ENCODE measurements around the gene GTF2F2.

DNA sequence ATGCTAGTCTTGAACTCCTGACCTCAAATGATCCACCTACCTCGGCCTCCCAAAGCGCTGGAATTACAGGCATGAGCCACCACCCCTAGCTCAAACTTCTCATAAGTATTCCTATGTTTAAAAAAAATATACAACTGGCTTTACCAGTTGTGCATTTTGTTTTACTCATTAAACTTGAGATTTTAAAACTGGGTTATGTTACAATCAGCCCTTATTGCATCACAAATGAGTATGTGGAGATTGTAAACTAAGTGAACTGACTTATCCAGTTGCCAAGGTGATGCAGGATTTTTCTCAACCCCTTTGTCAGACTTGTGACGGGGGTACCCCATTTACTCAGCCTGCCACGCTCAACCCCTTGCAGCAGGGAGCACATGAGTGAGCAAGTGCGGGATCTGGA, 14.4 kb upstream of the GTF2F2 start:
- TF ChIP-seq SPI1 (IDR thresholded peaks at IDR 0.05; ENCODE audit: low read depth, low read length) (no peak), POLR2A (IDR thresholded peaks at IDR 0.05; ENCODE audit: low read depth, low read length) (no peak), POLR2AphosphoS5 (IDR thresholded peaks at IDR 0.05; ENCODE audit: low read depth, low read length) (no peak), TAF1 (IDR thresholded peaks at IDR 0.05; ENCODE audit: low read depth, low read length) (no peak), POU2F2 (IDR thresholded peaks at IDR 0.05; ENCODE audit: low read depth, low read length) (no peak), PAX5 (IDR thresholded peaks at IDR 0.05; ENCODE audit: insufficient read depth, low read length, severe bottlenecking) (no peak)
